IPS DF 6.9 (cell line): Measurements from ENCODE around the gene SLC39A11.

Source experiments
- DNase-seq: peaks from one replicate; pipeline ENCODE4 v3.0.0-alpha.2; 2013; ENCODE audit warnings: low read depth, low spot score
- H3K27ac ChIP-seq: one replicate; pipeline ENCODE4 v1.5.1; 2013; ENCODE audit warnings: low read length, control low read depth
- H3K27me3 ChIP-seq: 2 replicates; pipeline ENCODE4 v1.6.1; 2013; ENCODE audit warnings: mild to moderate bottlenecking, low read length; ENCODE audit not compliant: control insufficient read depth, insufficient read depth
- H3K36me3 ChIP-seq: 2 replicates; pipeline ENCODE4 v1.6.1; 2013; ENCODE audit warnings: low read length; ENCODE audit not compliant: control insufficient read depth, insufficient read depth
- H3K4me1 ChIP-seq: 2 replicates; pipeline ENCODE4 v1.6.1; 2013; ENCODE audit warnings: low read length; ENCODE audit not compliant: control insufficient read depth, insufficient read depth
- H3K4me3 ChIP-seq: 2 replicates; pipeline ENCODE4 v1.5.1; 2013; ENCODE audit warnings: mild to moderate bottlenecking, low read length
- H3K9me3 ChIP-seq: 2 replicates; pipeline ENCODE4 v1.6.1; 2013; ENCODE audit warnings: low read length, inconsistent platforms; ENCODE audit not compliant: control insufficient read depth, insufficient read depth
- WGBS: extraction: QIAGEN DNeasy Blood & Tissue Kit; methylation state at CpG from one replicate; pipeline ENCODE4 v1.1.7; 2013; ENCODE audit warnings: mixed read lengths, missing lambda C conversion rate; ENCODE audit not compliant: insufficient read length, insufficient coverage; 5-methylcytosine and 5-hydroxymethylcytosine counted together

SLC39A11 gene

DNA sequence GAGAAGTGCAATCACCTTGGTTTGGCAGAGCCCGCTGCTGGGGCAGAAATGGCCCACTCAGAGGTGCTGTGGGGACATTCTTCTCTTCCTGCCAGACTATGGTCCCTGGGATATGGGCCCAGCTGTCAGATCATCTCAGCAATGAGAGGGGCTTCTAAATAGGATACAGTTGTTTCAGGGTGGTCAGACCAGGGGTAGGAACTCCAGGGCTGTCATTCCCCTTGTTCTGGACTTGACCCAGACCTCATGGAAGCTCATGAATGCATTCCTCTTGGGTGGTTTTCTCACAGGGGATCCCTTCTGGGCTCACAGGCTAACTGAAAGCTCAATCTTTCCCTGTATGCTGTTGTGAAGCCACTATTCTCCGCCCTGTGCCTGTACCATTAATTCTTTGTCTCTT is 347.2 kb downstream of the SLC39A11 start:
- no peak for DNase-seq
- Histone ChIP-seq H3K4me1 (peaks cover 4% of the 10 kb centered on the region; the same call in 1 of the 2 replicates), H3K36me3 (no peaks in the 10 kb centered on the region), H3K4me3 (no peak overlapping the region), H3K27me3 (no peaks in the 10 kb centered on the region), H3K9me3 (no peaks in the 10 kb centered on the region), H3K27ac (no peak overlapping the region)
- no CpG with 5 or more reads among the region's 2 CpGs for WGBS

DNA sequence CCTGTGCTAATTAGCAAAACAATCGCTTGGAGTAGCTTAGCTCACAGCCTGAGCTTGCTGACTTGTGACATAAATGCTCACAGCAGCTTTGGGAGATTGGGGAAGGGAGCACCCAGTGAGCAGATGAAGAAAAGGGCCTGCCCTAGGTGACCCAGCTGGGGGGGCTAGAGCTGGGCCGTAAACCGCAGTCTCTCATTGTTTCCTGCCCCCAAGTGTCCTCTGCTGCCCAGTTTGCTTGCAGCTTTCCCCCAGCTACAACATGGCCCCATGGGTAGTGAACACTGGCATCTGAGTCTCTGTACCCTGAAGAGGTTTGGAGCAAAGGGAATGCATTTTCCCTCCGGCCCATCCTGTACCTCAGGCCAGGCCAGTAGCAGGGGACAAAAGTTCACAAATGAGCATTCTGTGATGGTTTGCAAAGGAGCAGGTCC is 349.4 kb downstream of the SLC39A11 start:
- WGBS: no CpG with 5 or more reads among the region's 4 CpGs

DNA sequence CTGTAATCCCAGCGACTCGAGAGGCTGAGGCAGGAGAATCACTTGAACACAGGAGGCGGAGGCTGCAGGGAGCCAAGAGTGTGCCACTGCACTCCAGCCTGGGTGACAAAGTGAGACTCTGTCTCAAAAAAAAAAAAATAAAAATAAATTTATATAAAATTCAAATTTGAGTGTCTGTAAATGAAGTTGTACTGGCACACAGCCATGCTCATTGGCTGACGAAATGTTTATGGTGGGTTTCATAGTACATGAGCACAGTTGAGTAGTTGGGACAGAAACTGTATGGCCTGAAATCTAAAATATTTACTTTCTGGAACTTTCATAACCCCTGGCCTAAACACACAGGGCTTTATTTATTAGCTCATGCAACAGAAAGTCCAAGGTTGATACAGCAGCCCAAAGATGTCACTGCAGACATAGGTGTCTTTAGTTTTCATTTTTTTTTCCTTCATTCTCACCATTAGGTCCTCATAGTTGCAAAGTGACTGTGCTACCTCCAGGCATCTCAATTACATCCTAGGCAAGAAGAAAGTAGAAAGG is 355.3 kb downstream of the SLC39A11 start:
- DNase-seq: no peak
- no peaks in the 10 kb centered on the region for H3K9me3 ChIP-seq
- H3K4me3 ChIP-seq: no peak overlapping the region
- no peaks in the 10 kb centered on the region for H3K4me1 ChIP-seq
- H3K36me3 ChIP-seq: no peaks in the 10 kb centered on the region
- no peak overlapping the region for H3K27ac ChIP-seq
- no peaks in the 10 kb centered on the region for H3K27me3 ChIP-seq
- WGBS: no CpG with 5 or more reads among the region's 4 CpGs

More for the DNA sequence above, 349.4 kb downstream of the SLC39A11 start:
- no peak for DNase-seq
- peaks cover 4% of the 10 kb centered on the region; the same call in 1 of the 2 replicates for H3K4me1 ChIP-seq
- no peaks in the 10 kb centered on the region for H3K9me3 ChIP-seq
- no peak overlapping the region for H3K27ac ChIP-seq
- H3K4me3 ChIP-seq: no peak overlapping the region
- H3K27me3 ChIP-seq: no peaks in the 10 kb centered on the region
- no peaks in the 10 kb centered on the region for H3K36me3 ChIP-seq

DNA sequence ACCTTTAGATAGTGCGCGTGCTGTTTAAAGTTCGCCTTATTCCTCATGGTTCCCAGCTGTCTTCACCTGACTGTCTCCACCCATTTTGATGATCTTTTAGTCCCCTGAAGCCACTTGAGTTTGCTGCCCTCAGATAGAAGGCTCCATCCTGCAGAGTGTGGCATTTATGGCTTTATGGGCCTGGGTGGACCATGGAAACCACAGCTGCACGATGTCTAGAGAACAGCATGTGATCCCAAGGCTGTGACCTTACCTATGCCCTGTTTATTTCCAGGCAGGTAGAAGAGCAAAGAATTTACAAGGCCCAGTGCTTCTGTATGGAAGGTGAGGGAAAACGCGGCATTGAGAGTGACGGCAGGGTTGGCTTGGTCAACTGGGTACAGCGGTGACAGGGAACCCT is 356.9 kb downstream of the SLC39A11 start:
- Histone ChIP-seq H3K4me1 (no peaks in the 10 kb centered on the region), H3K9me3 (no peaks in the 10 kb centered on the region), H3K36me3 (no peaks in the 10 kb centered on the region), H3K27me3 (no peaks in the 10 kb centered on the region), H3K4me3 (no peak overlapping the region), H3K27ac (no peak overlapping the region)
- no CpG with 5 or more reads among the region's 8 CpGs for WGBS
- no peak for DNase-seq

DNA sequence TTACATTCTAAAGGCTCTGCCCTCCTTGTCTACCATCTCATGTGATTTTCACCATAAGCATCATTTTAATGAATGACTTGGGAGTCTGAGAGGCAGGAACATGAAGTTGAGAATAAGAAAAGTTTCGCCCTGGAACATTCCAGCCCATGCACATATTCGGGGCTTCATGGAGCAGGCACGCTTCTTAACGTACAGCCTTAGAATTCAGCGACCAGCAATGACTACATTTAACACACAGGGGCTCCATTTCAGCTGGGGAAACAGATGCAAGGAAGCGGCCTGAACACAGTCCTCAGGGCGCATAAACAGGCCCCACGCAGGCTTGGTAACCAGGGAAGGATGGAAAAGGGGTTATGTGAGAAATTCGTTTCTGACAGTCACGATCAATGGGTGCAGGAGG is 357.4 kb downstream of the SLC39A11 start:
- no peak overlapping the region for H3K27ac ChIP-seq
- no peaks in the 10 kb centered on the region for H3K4me1 ChIP-seq
- no peaks in the 10 kb centered on the region for H3K27me3 ChIP-seq
- H3K9me3 ChIP-seq: no peaks in the 10 kb centered on the region
- DNase-seq: no peak
- no CpG with 5 or more reads among the region's 10 CpGs for WGBS
- no peak overlapping the region for H3K4me3 ChIP-seq
- no peaks in the 10 kb centered on the region for H3K36me3 ChIP-seq

DNA sequence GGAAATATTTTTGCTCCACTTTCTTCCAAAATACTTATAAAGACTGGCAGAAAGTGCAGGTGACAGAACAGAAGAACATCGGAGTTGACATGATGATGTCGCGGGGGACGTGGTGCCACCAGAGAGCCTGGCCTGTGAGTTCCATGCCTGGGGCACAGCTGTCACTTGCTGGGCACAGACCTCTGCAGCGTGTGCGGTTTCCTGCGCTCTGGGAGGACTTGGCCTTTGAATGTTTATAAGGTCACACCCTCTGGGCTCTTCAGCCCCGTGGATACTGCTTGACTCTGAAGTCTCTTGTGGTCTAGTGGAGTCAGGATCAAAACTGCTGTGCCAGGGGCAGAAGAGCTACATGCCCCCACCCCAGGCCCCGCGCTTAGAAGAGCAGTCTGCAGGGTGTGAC is 357.9 kb downstream of the SLC39A11 start:
- DNase-seq: no peak
- Histone ChIP-seq H3K27me3 (no peaks in the 10 kb centered on the region), H3K4me3 (no peak overlapping the region), H3K27ac (no peak overlapping the region), H3K4me1 (no peaks in the 10 kb centered on the region), H3K36me3 (no peaks in the 10 kb centered on the region), H3K9me3 (no peaks in the 10 kb centered on the region)
- WGBS: no CpG with 5 or more reads among the region's 10 CpGs

DNA sequence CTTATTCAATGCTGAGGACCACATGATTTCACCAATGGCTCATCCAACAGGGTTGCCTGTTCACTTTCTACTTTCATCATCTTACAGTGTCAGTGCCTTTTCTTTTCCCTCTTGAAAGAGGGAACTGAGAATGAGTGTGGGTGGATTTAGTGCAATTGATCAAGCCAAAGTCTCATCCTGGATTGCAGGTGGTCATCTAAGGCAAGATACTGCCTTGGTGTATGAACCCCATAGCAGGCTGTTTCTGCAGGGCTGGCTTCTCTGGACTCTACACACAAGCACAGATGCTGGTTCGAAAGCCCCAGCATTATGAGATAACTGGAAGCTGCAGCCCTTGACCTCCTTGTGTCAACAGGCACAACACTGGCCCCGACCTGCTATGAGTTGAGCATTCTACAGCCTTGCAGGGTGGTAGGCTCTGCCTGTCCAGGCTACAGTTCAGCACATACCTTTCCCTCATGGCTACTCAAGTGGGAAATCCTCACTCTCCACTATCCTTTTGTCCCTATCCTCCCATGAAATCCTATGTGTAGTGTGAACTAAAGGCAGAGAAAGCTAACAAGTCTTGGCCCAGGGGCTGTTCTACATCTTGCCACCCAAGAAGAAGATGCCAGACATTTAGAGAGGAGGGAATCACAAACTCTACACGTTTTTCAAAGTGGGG is 358.7 kb downstream of the SLC39A11 start:
- DNase-seq: no peak
- WGBS: no CpG with 5 or more reads among the region's 3 CpGs

DNA sequence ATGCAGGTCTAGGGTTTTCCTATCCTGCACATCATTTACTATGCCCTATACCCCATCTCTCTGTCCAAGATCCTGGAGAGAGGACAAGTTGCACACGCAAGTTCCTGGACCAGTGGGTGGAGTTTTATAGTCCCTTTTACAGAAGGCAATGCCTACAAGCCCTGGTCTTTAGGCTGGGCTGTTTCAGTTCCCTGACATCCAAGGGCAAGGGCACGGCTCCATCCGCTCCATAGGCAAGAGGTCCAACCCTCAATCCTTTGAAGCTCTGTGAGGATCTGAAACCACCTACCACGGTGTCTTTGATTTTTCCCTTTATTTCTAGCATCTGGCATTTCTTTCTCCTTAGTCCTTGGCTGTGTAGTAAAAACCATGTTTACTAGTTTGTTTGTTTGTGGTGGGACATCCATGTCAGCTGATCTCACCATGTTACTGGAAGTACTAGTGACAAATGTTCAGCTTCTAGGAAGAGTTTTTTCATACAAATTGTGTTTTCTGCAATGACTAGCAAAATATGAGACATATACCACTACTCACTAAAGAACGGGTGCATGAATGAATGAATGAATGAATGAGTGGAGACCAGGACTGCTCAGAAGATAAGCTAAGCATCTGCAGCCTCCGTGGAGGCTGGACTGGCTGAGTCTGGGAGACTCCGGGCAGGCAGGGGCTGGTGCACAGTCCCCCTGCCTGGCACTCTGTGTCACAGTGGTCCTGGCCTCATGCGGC is 359.4 kb downstream of the SLC39A11 start:
- no peak overlapping the region for H3K27ac ChIP-seq
- H3K9me3 ChIP-seq: no peaks in the 10 kb centered on the region
- no peaks in the 10 kb centered on the region for H3K27me3 ChIP-seq
- DNase-seq: no peak
- no peaks in the 10 kb centered on the region for H3K4me1 ChIP-seq
- no peak overlapping the region for H3K4me3 ChIP-seq
- no CpG with 5 or more reads among the region's 8 CpGs for WGBS
- no peaks in the 10 kb centered on the region for H3K36me3 ChIP-seq

More for the DNA sequence above, 358.7 kb downstream of the SLC39A11 start:
- Histone ChIP-seq H3K27ac (no peak overlapping the region), H3K4me3 (no peak overlapping the region), H3K9me3 (no peaks in the 10 kb centered on the region), H3K36me3 (no peaks in the 10 kb centered on the region), H3K4me1 (no peaks in the 10 kb centered on the region), H3K27me3 (no peaks in the 10 kb centered on the region)

DNA sequence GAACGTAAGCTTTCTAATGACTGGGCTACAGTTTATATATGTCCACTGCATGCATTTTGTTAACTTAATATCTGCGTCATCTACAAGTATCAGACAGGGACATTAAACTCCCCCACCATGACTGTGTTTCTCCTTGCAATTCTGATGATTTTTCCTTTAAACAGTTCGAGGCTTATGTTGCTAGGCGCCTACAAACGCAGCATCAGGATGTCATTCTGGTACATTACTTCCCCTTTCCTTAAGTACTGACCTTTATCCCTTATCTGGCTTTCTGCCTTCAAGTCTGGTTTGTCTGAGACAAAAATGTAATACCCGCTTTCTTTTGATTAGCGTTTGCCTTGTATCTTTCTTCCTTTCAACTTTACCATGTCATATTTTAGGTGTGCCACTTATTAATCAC is 362.4 kb downstream of the SLC39A11 start:
- no peaks in the 10 kb centered on the region for H3K27me3 ChIP-seq
- H3K4me3 ChIP-seq: no peak overlapping the region
- no peaks in the 10 kb centered on the region for H3K9me3 ChIP-seq
- no peaks in the 10 kb centered on the region for H3K4me1 ChIP-seq
- WGBS: no CpG with 5 or more reads among the region's 7 CpGs
- no peaks in the 10 kb centered on the region for H3K36me3 ChIP-seq
- DNase-seq: no peak
- H3K27ac ChIP-seq: no peak overlapping the region

DNA sequence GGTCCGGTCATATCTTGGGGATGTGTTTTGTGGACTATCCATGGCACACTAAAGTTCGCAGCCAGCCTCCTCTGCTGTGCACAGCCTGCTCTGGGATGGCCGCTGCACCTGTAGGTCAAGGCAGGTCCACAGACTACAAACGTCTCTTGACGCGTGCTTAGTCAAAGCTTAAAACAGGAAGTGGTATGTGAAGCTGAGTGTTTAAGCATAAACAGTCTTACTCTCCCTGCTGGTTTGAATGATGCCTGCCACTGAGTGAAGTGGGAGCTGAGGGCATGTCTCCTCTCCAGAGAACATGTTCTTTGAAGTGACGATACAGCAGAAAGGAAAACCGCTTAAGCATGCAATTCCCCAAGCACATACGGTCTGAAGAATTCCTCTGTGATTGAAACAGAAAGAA is 365.6 kb downstream of the SLC39A11 start:
- no peak overlapping the region for H3K4me3 ChIP-seq
- H3K9me3 ChIP-seq: no peaks in the 10 kb centered on the region
- no peaks in the 10 kb centered on the region for H3K36me3 ChIP-seq
- H3K27ac ChIP-seq: no peak overlapping the region
- no CpG with 5 or more reads among the region's 9 CpGs for WGBS
- no peaks in the 10 kb centered on the region for H3K27me3 ChIP-seq
- no peaks in the 10 kb centered on the region; the same call in 1 of the 2 replicates for H3K4me1 ChIP-seq
- DNase-seq: no peak
